A549 (cell line): ENCODE results near the gene HPGD. TPM values are rescaled to one million over a fixed set of nuclear protein-coding genes. Genes with fewer than 3 reads are reported as not detected.

Source experiments
- ATAC-seq, 2 experiments: fragments of 200-7000 bp in 1 of 2; fragments of >200 bp in 1 of 2; cut with Nextera tagmentation in 1 of 2; cut with Tn5 transposase in 1 of 2; 3 replicates each; pipeline versions ENCODE4 v1.8.0 to v1.9.1; 2018 to 2020; ENCODE audit warnings: mild to moderate bottlenecking in 1 of 2, moderate library complexity in 1 of 2
- CTCF ChIA-PET: fragments of 300-600 bp; sonication (Branson Sonifier 250); formaldehyde crosslinking; extraction: SDS; loops from one replicate; lab custom pipeline; 2021; ENCODE audit warnings: antibody characterized with exemption, inconsistent platforms; lab: Yijun Ruan, JAX
- POLR2A ChIA-PET: fragments of 350-600 bp; formaldehyde crosslinking; extraction: SDS; loops from one replicate; lab custom pipeline; 2021; ENCODE audit warnings: antibody characterized with exemption, inconsistent platforms; lab: Yijun Ruan, JAX
- DNase-seq, 2 experiments: peaks; one replicate each; pipeline versions ENCODE4 v3.0.0 to v3.0.0-alpha.2; 2011 to 2016; ENCODE audit warnings: low read depth in 1 of 2, low spot score in 1 of 2
- FAIRE-seq: peaks from 2 replicates; lab custom pipeline; 2011; peaks lifted over from hg19 to GRCh38; lab: Jason Lieb, UNC
- H3K27ac ChIP-seq, 2 experiments: fragments of >200 bp; sonication (Bioruptor Twin); formaldehyde crosslinking; 3 replicates each; pipeline ENCODE4 v1.5.1; 2016 to 2017
- H3K4me1 ChIP-seq: fragments of >200 bp; sonication (Bioruptor Twin); formaldehyde crosslinking; 3 replicates; pipeline ENCODE4 v1.6.1; 2016
- H3K4me2 ChIP-seq: fragments of >200 bp; sonication (Bioruptor Twin); formaldehyde crosslinking; 3 replicates; pipeline ENCODE4 v1.6.1; 2016
- H3K4me3 ChIP-seq: fragments of >200 bp; sonication (Bioruptor Twin); formaldehyde crosslinking; 3 replicates; pipeline ENCODE4 v1.5.1; 2016
- H3K9me3 ChIP-seq: fragments of >200 bp; sonication (Bioruptor Twin); formaldehyde crosslinking; 3 replicates; pipeline ENCODE4 v1.6.1; 2016
- JUNB ChIP-seq: fragments of >200 bp; sonication (Bioruptor Twin); formaldehyde crosslinking; IDR thresholded peaks from 2 replicates; pipeline ENCODE4 v1.6.1; 2016
- KDM1A ChIP-seq: fragments of 200-600 bp; sonication (generic); IDR thresholded peaks from 2 replicates; pipeline ENCODE4 v1.6.1; 2016; ENCODE audit warnings: low read depth, mild to moderate bottlenecking
- MAFK ChIP-seq: fragments of 450-650 bp; IDR thresholded peaks from 2 replicates; pipeline ENCODE4 v1.6.1; 2014; ENCODE audit not compliant: partially characterized antibody
- MAZ ChIP-seq: fragments of 150-350 bp; IDR thresholded peaks from 2 replicates; pipeline ENCODE4 v1.6.1; 2014; ENCODE audit warnings: antibody characterized with exemption, low read depth, low read length, borderline replicate concordance
- NFE2L2 ChIP-seq: fragments of 150-350 bp; conservative IDR thresholded peaks from 2 replicates; pipeline ENCODE4 v1.6.1; 2014; ENCODE audit warnings: low read length
- RAD21 ChIP-seq, 2 experiments: fragments of >200 bp in 1 of 2; sonication (Bioruptor Twin) in 1 of 2; formaldehyde crosslinking in 1 of 2; IDR thresholded peaks in 1 of 2; conservative IDR thresholded peaks in 1 of 2; 2 replicates in 1 of 2; 3 replicates in 1 of 2; pipeline ENCODE4 v1.6.1; 2012 to 2018; ENCODE audit warnings: inconsistent platforms in 1 of 2
- RFX5 ChIP-seq: fragments of 450-650 bp; IDR thresholded peaks from 2 replicates; pipeline ENCODE4 v1.7.1; 2014; ENCODE audit warnings: antibody characterized with exemption, mild to moderate bottlenecking, moderate library complexity
- SMC3 ChIP-seq: fragments of >200 bp; sonication (Bioruptor Twin); formaldehyde crosslinking; IDR thresholded peaks from 3 replicates; pipeline ENCODE4 v1.6.1; 2018; ENCODE audit warnings: inconsistent platforms
- TP53 ChIP-seq: fragments of 250-450 bp; sonication (Bioruptor Pico); IDR thresholded peaks from 2 replicates; pipeline ENCODE4 v1.5.0; 2021; ENCODE audit warnings: mild to moderate bottlenecking, moderate library complexity
- USF2 ChIP-seq: fragments of 450-650 bp; IDR thresholded peaks from 2 replicates; pipeline ENCODE4 v1.6.1; 2014; ENCODE audit warnings: antibody characterized with exemption
- ZC3H11A ChIP-seq: fragments of 450-650 bp; IDR thresholded peaks from 2 replicates; pipeline ENCODE4 v1.6.1; 2014; ENCODE audit warnings: antibody characterized with exemption, mild to moderate bottlenecking
- WGBS: methylation state at CpG from one replicate; pipeline ENCODE4 v1.1.6; 2017; ENCODE audit errors: missing lambda C conversion rate; 5-methylcytosine and 5-hydroxymethylcytosine counted together
- polyA plus RNA-seq, 4 experiments: library from polyadenylated mRNA; depleted of rRNA in 3 of 4; stranded (reverse); fragments of >200 nt; fragmentation: RNase III in 1 of 4; extraction: RNeasy Plus Mini Kit Qiagen cat#74134 plus additional on column Dnase treatment in 1 of 4; gene quantifications; 2 replicates in 3 of 4; 3 replicates in 1 of 4; pipeline ENCODE4 v1.2.3, GENCODE V29; 2011 to 2017
- TF ChIP-seq, protein P1 (sequence below): fragments of >200 bp; sonication (Bioruptor Twin); formaldehyde crosslinking; IDR thresholded peaks from 3 replicates; pipeline ENCODE4 v1.5.1; 2016
- TF ChIP-seq, protein P2 (sequence below): fragments of 200-600 bp; sonication (generic); IDR thresholded peaks from 2 replicates; pipeline ENCODE4 v1.6.1; 2016; ENCODE audit warnings: antibody characterized with exemption, mild to moderate bottlenecking, moderate library complexity

The HPGD gene
- polyA plus RNA-seq, 2 of the 4 experiments (the other 2 are of a cell fraction): 114 to 127 TPM

DNA sequence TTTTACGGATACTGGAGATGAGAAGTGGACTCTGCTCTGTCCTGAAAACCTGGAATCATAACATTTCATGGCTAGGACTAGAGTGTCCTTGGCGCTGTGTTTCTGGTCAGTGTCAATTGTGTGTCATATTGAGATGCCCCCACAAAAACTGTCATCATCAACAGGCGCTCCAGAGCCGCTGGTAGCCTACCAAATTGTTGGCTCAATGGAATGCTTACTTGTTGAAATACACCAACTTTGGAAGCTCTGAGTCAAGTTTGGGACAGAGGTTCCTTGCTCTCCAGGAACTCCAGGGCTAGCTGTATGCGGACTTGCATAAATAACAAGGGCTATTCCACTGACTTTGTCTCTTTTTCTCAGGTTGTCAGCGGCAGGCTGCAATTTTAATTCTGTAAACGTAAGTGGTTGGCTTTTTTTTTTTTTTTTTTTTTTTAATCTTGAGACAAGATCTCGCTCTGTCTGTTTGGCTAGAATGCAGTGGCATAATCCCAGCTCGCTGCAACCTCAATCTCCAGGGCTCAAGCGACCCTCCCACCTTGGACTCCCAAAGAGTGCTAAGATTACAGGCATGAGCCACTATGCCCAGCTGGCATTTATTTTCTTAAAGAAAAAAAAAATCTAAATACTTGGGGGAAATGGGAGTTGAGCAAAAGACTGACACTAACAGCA is 871 bp upstream of the HPGD start (continued):
- no peak for TF ChIP-seq MAZ
- TF ChIP-seq RFX5: no peak
- no peak for TF ChIP-seq NFE2L2
- TF ChIP-seq MAFK: no peak

- Histone ChIP-seq H3K4me2 (peak overlapping the region; percentile 87), H3K4me1 (peaks cover 55% of the 10 kb centered on the region), H3K4me3 (peak overlapping the region; percentile 61), H3K9me3 (no peaks in the 10 kb centered on the region), H3K27ac (peak overlapping the region; percentile 88 to 93)
- TF ChIP-seq, protein P1, sequence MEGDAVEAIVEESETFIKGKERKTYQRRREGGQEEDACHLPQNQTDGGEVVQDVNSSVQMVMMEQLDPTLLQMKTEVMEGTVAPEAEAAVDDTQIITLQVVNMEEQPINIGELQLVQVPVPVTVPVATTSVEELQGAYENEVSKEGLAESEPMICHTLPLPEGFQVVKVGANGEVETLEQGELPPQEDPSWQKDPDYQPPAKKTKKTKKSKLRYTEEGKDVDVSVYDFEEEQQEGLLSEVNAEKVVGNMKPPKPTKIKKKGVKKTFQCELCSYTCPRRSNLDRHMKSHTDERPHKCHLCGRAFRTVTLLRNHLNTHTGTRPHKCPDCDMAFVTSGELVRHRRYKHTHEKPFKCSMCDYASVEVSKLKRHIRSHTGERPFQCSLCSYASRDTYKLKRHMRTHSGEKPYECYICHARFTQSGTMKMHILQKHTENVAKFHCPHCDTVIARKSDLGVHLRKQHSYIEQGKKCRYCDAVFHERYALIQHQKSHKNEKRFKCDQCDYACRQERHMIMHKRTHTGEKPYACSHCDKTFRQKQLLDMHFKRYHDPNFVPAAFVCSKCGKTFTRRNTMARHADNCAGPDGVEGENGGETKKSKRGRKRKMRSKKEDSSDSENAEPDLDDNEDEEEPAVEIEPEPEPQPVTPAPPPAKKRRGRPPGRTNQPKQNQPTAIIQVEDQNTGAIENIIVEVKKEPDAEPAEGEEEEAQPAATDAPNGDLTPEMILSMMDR: peak; percentile 32; the same call in 2 of the 3 replicates
- TF ChIP-seq SMC3 (peak; percentile 49), USF2 (no peak), ZC3H11A (no peak), RAD21 (conservative IDR thresholded peaks at IDR 0.05 in 1 of 2, IDR thresholded peaks at IDR 0.05 in 1 of 2) (peak; percentile 52 to 64)
- CTCF ChIA-PET: interaction anchor here (0.9 to 2.5 kb wide), 9 partner anchors 13 to 156 kb away, joined by 3 to 7 read pairs (median 3); no protein-coding TSS in a partner anchor
- WGBS: 5% methylated on average over 11 of the region's 12 CpGs
- POLR2A ChIA-PET: interaction anchor here (0.7 to 2.0 kb wide), 9 partner anchors 32 to 192 kb away, joined by 3 to 9 read pairs (median 4); no protein-coding TSS in a partner anchor
- FAIRE-seq (peak; percentile 54), DNase-seq (peak in 1 of 2 experiments; percentile 70), ATAC-seq (peak; percentile 79 to 85)
Observed at GRCh38 chr4:174521800-174522182, 497 bp downstream of the HPGD start.

DNA sequence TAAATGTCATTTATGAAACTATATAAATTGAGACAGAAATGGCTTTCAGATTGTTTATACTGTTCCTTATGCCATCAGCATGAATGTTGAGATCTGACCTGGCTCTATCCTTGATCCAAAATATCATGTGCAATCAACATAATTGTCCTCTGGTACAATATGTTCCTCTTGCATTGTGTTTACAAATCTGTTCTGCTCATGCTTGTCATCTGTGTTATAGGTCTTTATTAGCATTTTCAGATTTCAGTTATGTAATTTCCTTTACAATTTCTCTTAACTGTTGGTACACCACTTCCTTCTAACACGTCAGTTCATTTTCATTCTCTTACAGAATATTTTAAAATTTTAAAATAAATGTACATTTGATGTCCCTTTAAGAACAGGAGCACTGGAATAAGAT is 1.6 kb downstream of the HPGD start:
- CTCF ChIA-PET: no interaction called here
- Histone ChIP-seq H3K4me3 (peak overlapping the region; percentile 61), H3K4me2 (peak overlapping the region; percentile 87), H3K27ac (peak overlapping the region; percentile 76 to 88; a peak in 5 of 6 replicates)
- FAIRE-seq: no peak
- TF ChIP-seq JUNB (no peak), KDM1A (no peak), MAFK (no peak), TP53 (CRISPR knock-in tag) (no peak)
- TF ChIP-seq, protein P2, sequence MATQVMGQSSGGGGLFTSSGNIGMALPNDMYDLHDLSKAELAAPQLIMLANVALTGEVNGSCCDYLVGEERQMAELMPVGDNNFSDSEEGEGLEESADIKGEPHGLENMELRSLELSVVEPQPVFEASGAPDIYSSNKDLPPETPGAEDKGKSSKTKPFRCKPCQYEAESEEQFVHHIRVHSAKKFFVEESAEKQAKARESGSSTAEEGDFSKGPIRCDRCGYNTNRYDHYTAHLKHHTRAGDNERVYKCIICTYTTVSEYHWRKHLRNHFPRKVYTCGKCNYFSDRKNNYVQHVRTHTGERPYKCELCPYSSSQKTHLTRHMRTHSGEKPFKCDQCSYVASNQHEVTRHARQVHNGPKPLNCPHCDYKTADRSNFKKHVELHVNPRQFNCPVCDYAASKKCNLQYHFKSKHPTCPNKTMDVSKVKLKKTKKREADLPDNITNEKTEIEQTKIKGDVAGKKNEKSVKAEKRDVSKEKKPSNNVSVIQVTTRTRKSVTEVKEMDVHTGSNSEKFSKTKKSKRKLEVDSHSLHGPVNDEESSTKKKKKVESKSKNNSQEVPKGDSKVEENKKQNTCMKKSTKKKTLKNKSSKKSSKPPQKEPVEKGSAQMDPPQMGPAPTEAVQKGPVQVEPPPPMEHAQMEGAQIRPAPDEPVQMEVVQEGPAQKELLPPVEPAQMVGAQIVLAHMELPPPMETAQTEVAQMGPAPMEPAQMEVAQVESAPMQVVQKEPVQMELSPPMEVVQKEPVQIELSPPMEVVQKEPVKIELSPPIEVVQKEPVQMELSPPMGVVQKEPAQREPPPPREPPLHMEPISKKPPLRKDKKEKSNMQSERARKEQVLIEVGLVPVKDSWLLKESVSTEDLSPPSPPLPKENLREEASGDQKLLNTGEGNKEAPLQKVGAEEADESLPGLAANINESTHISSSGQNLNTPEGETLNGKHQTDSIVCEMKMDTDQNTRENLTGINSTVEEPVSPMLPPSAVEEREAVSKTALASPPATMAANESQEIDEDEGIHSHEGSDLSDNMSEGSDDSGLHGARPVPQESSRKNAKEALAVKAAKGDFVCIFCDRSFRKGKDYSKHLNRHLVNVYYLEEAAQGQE: no peak
- TF ChIP-seq, all 56 proteins: peak for 0
- POLR2A ChIA-PET: no interaction called here
- Histone ChIP-seq H3K4me1 (peaks cover 54% of the 10 kb centered on the region), H3K9me3 (no peaks in the 10 kb centered on the region)
- ATAC-seq (no peak), DNase-seq (no peak)
- 40% methylated on average over 1 of the region's 1 CpG for WGBS
